ENCODE measurements around the gene CLPSL2.
A peak's percentile ranks its signal among the peaks of the same experiment; 100 is the strongest.

Gene CLPSL2

GRCh38 chr6:35747877-35748276 is 28.5 kb upstream of the CLPSL2 start:
- no peak for DNase-seq

- no peak for DNase-seq
Measured at GRCh38 chr6:35750557-35750956, 25.8 kb upstream of the CLPSL2 start.

- DNase-seq, result no peak
Measured at GRCh38 chr6:35751594-35751993, 24.8 kb upstream of the CLPSL2 start.

DNA sequence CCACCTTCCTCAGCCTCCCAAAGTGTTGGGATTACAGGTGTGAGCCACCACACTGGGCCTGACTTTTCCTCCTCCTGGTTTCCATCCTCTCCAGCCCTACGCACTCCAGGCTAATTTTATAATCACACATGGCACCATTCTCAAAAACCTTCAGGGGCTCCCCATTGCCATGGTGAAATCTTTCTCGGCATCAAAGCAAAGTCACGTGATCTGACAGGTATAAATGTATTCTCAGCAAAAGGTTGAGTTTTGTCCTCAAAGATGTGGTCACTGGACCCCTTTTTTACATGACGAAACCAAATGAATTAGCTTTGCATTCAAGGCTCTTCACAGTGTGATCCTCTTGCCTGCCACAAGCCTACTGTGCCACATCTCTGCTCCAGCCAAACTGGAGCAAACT is 24.1 kb upstream of the CLPSL2 start:
- no peak for DNase-seq

DNA sequence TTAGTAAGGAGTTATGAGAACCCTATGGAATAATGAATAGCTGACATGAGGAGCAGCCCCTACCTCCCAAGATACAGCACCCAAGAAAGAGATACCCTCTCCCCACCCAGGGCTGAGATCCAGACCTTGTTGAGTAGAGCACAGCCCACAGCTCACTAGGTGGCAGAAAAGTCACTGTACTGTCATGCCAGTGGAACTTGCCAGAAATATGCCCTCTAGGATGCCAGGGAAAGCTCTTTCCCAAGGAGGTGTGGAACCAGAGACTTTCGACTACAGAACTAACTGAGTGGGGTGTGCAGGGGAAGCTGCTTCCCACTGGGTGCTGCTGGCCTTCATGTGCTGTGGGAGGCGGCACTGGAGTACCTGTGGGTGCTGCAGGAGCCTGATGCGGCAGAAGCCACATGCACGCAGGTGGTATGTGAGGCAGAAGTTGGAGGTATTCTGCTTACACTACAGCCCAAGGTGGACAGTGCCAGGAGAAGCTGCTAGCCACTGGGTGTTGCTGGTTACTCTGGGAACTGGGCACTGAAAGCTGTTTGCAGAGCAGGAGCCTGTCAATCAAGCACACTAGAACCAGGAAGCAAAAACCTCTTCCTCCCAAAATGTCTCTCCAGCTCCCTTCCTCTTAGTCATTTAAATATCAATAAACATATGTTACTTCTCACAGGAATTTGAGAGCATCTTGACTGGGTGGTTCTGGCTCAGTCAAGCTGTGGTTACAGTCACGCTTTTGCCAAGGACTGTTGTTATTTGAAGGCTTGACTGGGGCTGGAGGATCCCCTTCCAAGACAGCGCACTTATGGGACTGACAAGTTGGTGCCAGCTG is 21.7 kb upstream of the CLPSL2 start:
- DNase-seq, result no peak

DNA sequence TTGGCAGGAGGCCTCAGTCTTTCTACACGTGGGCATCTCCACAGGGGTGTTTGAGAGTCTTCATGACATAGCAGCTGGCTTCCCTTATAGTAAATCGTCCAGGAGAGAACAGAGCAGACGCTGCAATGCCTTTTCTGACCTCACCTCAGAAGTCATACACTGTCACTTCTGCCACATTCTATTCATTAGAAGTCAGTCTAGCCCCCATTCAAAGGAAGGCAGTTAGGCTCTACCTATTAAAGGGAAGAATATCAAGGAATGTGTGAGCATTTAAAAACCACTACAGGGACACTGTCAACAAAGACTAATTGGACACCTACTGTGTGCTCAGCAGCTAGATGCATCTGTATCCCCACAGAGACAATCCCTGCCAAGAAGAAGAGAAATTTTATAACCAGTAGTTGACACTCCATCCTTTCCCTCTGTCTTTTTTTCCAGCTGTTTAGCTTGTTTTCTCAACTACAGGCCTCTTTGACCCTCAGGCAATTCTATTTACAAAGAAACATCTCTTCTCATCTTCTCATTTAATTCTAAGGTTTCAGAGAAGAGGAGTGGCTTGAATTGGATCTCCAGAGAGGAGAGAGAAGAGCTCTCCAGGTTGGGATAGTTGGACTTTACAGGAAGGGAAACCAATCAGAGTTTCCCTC is 21.0 kb upstream of the CLPSL2 start:
- DNase-seq, result no peak

- DNase-seq, result peak; percentile 80
Measured at GRCh38 chr6:35757456-35758123, 18.8 kb upstream of the CLPSL2 start.

DNA sequence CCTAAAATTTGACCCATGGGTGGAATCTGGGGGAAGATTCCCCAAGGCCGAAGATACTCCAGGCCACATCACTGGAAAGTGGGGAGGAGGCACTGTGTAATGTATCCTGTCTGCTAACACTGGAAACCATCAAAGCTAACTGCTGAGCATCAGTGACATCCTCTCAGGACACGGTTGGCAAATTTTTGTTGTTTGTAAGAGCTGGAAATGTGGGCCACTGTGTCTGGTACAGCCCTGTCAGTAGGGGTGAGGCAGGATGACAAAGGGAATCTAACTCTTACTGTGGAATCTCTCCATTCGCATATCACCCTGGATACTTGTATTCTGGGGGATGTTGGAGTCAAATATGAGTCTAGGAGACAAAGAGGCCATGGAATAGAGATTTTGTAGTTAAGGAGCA is 17.0 kb upstream of the CLPSL2 start:
- DNase-seq, result no peak

GRCh38 chr6:35765739-35766138 is 10.7 kb upstream of the CLPSL2 start:
- DNase-seq, result no peak

DNA sequence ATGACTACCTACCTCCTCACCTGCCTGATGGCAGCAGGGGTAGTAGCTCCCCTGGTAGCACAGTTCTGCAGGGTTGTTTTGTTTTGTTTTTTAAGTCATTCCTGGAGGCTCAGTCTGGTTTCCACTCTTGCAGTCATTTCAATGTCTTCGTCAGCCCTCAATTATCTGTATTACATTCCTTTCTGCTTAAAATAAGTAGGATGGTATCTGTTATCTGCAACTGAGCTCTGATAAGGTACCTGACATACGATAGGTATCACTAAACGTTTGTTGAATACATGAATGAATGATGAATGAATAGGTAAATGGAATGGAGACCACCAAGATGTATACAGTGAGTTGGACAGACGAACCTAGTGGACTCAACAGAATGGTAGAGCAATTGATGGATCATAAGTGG is 7.2 kb upstream of the CLPSL2 start:
- no peak for DNase-seq

DNA sequence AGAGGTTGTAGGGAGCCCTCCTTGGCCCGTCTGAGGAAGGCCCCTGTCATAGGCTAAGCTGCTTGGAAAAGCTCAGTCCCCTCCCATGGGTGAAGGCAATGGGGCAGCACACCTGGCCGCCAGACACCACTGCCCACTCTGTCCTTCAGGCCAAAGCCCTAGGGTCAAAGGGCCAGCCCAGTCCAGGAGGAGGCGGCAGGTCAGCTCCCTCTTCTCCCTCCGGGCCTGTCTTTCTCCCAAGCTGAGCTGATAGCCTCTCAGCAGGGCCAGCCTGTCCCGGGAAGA is 5.1 kb upstream of the CLPSL2 start:
- DNase-seq, result no peak

- no peak for DNase-seq
Measured at GRCh38 chr6:35774116-35774794, 2.1 kb upstream of the CLPSL2 start.

- no peak for DNase-seq
Measured at GRCh38 chr6:35775031-35775430, 1.4 kb upstream of the CLPSL2 start.

- no peak for DNase-seq
Measured at GRCh38 chr6:35777356-35778102, 1.1 kb downstream of the CLPSL2 start.

DNA sequence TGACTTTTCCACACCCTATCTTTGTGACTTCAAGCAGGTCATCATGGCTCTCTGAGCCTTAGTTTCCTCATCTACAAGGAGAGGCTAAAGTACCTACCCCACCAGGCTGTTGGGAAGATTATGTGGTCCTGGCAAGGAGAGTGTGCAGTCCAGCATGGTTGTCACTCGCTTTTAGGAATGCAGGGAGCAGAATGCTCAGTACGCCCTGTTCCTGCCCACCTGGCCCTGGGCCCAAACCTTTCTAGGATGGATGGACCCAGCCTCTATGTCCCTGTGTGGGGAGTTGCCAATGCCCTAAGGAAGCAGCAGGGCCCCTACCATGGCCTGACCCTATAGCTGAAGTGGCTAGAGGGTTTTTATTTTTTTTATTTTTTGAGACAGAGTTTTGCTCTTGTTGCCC is 2.0 kb downstream of the CLPSL2 start:
- no peak for DNase-seq

DNA sequence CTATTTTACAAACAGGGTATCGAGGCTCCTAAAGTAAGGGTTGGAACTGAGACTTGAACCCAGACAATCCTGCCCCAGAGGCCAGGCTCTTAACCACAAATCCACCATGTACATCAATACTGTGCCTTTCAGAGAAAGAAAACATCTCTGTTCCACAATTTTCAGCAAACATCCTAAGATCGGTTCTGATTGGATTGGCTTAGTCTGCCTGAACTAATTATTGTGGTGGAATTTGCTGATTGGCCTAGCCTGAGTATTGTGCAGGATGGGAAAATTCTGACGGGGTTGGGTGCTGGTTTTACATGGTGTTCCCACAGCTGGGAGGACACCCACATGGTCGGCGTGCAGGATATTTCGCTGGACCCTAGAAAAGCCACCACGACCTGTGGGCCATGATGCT is 4.3 kb downstream of the CLPSL2 start, which contains the start of gene CLPSL1:
Gene CLPSL1 (plus strand): TSS at position 301 of the 400 bp plus-strand sequence. CDS start 92 bp downstream, at position 393.
- DNase-seq, result no peak

- DNase-seq, result no peak
Measured at GRCh38 chr6:35781290-35781689, 4.9 kb downstream of the CLPSL2 start.

DNA sequence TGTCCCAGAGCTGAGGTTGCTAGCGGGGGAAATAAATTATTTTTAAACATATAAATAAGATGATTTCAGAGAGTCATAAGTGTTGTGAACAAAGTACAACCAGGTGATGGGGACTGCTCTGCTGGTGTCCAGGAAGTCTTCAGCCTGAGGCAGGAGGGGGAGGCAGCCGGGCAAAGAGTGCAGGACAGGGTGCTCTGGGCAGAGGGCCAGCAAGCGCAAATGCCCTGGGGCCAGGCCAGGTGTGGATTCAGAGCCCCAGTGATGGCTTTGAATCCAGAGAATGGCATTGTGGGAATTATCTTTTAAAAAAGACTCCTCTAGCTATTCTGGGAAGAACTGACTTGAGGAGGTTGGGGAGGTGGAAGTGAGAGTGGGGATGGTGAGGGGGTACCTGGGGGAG is 6.0 kb downstream of the CLPSL2 start:
- no peak for DNase-seq

- DNase-seq, result no peak
Measured at GRCh38 chr6:35784200-35784599, 7.8 kb downstream of the CLPSL2 start.

- DNase-seq, result no peak
Measured at GRCh38 chr6:35786272-35786671, 9.9 kb downstream of the CLPSL2 start.

DNA sequence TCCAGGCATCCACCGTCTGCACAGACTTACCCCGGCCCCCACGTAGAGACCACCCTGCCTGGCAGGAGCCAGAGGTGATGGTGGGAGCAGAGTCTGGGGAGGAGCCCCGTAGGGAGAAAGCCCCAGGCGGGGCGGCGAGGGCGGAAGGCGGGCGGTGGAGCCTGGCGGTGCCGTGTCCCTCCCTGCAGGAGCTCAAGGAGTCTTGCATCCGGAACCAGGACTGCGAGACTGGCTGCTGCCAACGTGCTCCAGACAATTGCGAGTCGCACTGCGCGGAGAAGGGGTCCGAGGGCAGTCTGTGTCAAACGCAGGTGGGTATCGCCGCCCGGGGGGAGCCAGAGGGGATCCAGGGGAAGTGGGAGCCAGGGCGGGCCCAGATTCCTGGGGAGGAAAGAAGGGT is 10.4 kb downstream of the CLPSL2 start:
- DNase-seq, result no peak

- no peak for DNase-seq
Measured at GRCh38 chr6:35787266-35788218, 11.1 kb downstream of the CLPSL2 start.

All from islet precursor cell (in vitro differentiated cells).